ENCODE data around the gene FRMD4A. TPM values are rescaled to one million over a fixed set of nuclear protein-coding genes. Genes with fewer than 3 reads are reported as not detected.

The FRMD4A gene
- total RNA-seq, 1 donor from 2014 or later, result 0.64 TPM

DNA sequence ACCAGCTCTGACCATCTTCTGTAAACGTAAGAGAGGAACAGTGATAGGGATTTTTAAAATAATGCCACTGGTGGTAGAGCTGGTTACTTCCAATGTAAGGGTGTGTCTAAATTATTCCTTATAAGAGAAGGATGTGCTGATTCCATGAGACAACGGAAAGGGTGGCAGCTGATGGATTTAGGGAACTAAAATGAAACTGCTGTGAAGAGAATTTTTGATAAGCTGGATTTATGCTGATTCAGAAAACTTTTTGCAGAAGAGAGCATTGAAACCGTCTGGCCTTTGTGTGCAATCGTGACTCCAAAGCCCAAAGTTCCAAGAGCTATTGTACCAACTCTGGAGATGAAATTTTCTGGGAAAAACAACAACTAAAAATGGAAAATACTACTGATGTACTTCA is 443.0 kb downstream of the FRMD4A start:
- TF ChIP-seq, protein P1, sequence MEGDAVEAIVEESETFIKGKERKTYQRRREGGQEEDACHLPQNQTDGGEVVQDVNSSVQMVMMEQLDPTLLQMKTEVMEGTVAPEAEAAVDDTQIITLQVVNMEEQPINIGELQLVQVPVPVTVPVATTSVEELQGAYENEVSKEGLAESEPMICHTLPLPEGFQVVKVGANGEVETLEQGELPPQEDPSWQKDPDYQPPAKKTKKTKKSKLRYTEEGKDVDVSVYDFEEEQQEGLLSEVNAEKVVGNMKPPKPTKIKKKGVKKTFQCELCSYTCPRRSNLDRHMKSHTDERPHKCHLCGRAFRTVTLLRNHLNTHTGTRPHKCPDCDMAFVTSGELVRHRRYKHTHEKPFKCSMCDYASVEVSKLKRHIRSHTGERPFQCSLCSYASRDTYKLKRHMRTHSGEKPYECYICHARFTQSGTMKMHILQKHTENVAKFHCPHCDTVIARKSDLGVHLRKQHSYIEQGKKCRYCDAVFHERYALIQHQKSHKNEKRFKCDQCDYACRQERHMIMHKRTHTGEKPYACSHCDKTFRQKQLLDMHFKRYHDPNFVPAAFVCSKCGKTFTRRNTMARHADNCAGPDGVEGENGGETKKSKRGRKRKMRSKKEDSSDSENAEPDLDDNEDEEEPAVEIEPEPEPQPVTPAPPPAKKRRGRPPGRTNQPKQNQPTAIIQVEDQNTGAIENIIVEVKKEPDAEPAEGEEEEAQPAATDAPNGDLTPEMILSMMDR (IDR thresholded peaks at IDR 0.05), result no peak
- no peak for ATAC-seq (ENCODE audit: low read depth)
- ChIA-PET CTCF (no interaction called here), POLR2A (no interaction called here)
- Mint-ChIP-seq H3K36me3 (ENCODE audit: low read depth) (no peaks in the 10 kb centered on the region), H3K27ac (no peak overlapping the region), H3K4me3 (no peak overlapping the region), H3K4me1 (peaks cover 16% of the 10 kb centered on the region), H3K9me3 (no peaks in the 10 kb centered on the region), H3K27me3 (peaks cover 54% of the 10 kb centered on the region)
- no peak for DNase-seq
- intact Hi-C loops (cut with micrococcal nuclease), result no loop called here

GRCh38 chr10:13885238-13885990 is 445.3 kb downstream of the FRMD4A start:
- CTCF ChIA-PET, result no interaction called here
- TF ChIP-seq, protein P1 (IDR thresholded peaks at IDR 0.05), result no peak
- ATAC-seq (ENCODE audit: low read depth), result no peak

DNA sequence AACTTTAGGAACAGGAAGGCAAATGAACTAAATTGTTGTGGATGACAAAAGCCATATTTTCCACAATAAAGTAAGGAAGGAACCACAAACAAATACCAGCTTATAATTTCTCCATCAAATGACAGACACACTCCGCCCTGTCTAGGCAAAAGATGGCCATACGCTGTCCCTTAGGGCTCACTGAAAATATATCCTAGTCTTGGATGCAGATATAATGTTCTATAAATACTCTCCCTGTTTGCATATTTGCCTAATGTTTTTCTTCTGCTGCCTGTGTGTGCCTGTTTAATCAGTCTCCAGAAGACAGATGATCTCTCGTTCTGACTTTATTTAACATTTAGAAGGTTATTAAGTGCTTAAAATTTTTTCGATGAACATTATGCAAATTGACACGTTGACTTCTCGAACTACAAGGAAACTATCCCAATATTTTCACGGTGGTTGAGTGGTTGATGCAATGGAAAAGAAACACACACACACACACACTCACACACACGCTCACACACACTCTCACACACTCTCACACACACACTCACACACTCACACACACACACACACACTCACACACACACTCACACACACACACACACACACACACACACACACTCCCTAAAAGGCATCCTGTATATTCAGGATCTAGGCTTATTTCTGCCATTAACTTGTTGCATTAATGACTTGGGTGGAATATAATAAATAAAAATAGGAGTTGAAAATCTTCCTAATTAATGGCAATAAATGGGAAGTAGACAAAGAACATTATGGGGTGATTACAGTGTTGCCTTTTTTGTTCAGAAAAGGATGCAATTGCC is 446.9 kb downstream of the FRMD4A start:
- H3K4me1 Mint-ChIP-seq, result peaks cover 2% of the 10 kb centered on the region
- ChIA-PET CTCF (no interaction called here), POLR2A (no interaction called here)
- peaks cover 25% of the 10 kb centered on the region for H3K27me3 Mint-ChIP-seq
- H3K9me3 Mint-ChIP-seq, result no peaks in the 10 kb centered on the region
- TF ChIP-seq, protein P1 (IDR thresholded peaks at IDR 0.05), result no peak
- intact Hi-C loops (cut with micrococcal nuclease), result no loop called here
- ATAC-seq (ENCODE audit: low read depth) (no peak), DNase-seq (no peak)
- H3K27ac Mint-ChIP-seq, result no peak overlapping the region
- no peak overlapping the region for H3K4me3 Mint-ChIP-seq
- no peaks in the 10 kb centered on the region for H3K36me3 Mint-ChIP-seq (ENCODE audit: low read depth)

More at GRCh38 chr10:13885238-13885990, 445.3 kb downstream of the FRMD4A start:
- POLR2A ChIA-PET, result no interaction called here
- Mint-ChIP-seq H3K27ac (no peak overlapping the region), H3K9me3 (no peaks in the 10 kb centered on the region), H3K36me3 (ENCODE audit: low read depth) (no peaks in the 10 kb centered on the region), H3K4me3 (no peak overlapping the region), H3K27me3 (peaks cover 40% of the 10 kb centered on the region), H3K4me1 (peaks cover 4% of the 10 kb centered on the region)
- DNase-seq, result no peak
- intact Hi-C loops (cut with micrococcal nuclease), result no loop called here

GRCh38 chr10:13882119-13882711 is 448.5 kb downstream of the FRMD4A start:
- Mint-ChIP-seq H3K4me3 (no peak overlapping the region), H3K27me3 (peaks cover 14% of the 10 kb centered on the region), H3K36me3 (ENCODE audit: low read depth) (no peaks in the 10 kb centered on the region), H3K27ac (no peak overlapping the region), H3K4me1 (peaks cover 4% of the 10 kb centered on the region), H3K9me3 (no peaks in the 10 kb centered on the region)
- ATAC-seq (ENCODE audit: low read depth) (peak; percentile 45), DNase-seq (no peak)
- ChIA-PET POLR2A (interaction anchor here (0.6 kb wide), 1 partner anchor 8 kb away, joined by 3 read pairs; no protein-coding TSS in a partner anchor), CTCF (no interaction called here)
- TF ChIP-seq, protein P1 (IDR thresholded peaks at IDR 0.05), result no peak
- intact Hi-C loops (cut with micrococcal nuclease), result no loop called here

- peaks cover 4% of the 10 kb centered on the region for H3K4me1 Mint-ChIP-seq
- H3K27me3 Mint-ChIP-seq, result peaks cover 10% of the 10 kb centered on the region
- ATAC-seq (ENCODE audit: low read depth) (no peak), DNase-seq (no peak)
- no peak overlapping the region for H3K4me3 Mint-ChIP-seq
- POLR2A ChIA-PET, result no interaction called here
- H3K9me3 Mint-ChIP-seq, result no peaks in the 10 kb centered on the region
- H3K27ac Mint-ChIP-seq, result no peak overlapping the region
- no peaks in the 10 kb centered on the region for H3K36me3 Mint-ChIP-seq (ENCODE audit: low read depth)
- intact Hi-C loops (cut with micrococcal nuclease), result no loop called here
- TF ChIP-seq, protein P1 (IDR thresholded peaks at IDR 0.05), result no peak
- CTCF ChIA-PET, result no interaction called here
These were observed 450.0 kb downstream of the FRMD4A start for GRCh38 chr10:13880760-13881159.

All from activated B cell treated with CpG ODN at 0.5 μM for 24 hours (primary cell).